B cell (primary cell): Measurements from ENCODE around the gene TFF3.

Experiments
- EZH2 ChIP-seq: IDR thresholded peaks from 2 replicates; pipeline ENCODE4 v1.6.1; 2012; ENCODE audit warnings: borderline replicate concordance, low read depth, mild to moderate bottlenecking, moderate library complexity, low read length; ENCODE audit not compliant: insufficient read depth, poor library complexity, severe bottlenecking
- TF ChIP-seq, protein P1 (sequence below): fragments of 200-600 bp; IDR thresholded peaks from one replicate; pipeline ENCODE4 v1.8.0; 2022; ENCODE audit warnings: antibody characterized with exemption, mild to moderate bottlenecking

DNA sequence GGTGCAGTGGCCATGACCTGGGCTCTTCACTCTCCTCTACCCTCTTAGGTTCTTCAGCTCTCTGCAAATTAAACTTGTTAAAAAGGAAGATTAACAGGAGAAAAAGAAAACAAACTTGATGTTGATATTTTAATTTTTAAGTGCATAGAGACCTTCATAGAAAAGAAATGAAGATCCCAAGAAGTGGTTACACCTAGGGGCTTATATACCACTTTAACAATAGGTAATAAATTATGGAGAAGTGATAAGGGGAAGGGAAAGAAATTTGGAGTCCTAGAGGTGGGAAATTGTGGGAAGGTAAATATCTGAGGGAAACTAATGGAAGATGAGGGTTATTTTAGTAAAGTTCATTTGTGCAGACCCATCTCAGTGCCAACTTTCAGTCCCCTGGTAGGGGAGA lies 16.5 kb upstream of the TFF3 start:
- TF ChIP-seq, protein P1, sequence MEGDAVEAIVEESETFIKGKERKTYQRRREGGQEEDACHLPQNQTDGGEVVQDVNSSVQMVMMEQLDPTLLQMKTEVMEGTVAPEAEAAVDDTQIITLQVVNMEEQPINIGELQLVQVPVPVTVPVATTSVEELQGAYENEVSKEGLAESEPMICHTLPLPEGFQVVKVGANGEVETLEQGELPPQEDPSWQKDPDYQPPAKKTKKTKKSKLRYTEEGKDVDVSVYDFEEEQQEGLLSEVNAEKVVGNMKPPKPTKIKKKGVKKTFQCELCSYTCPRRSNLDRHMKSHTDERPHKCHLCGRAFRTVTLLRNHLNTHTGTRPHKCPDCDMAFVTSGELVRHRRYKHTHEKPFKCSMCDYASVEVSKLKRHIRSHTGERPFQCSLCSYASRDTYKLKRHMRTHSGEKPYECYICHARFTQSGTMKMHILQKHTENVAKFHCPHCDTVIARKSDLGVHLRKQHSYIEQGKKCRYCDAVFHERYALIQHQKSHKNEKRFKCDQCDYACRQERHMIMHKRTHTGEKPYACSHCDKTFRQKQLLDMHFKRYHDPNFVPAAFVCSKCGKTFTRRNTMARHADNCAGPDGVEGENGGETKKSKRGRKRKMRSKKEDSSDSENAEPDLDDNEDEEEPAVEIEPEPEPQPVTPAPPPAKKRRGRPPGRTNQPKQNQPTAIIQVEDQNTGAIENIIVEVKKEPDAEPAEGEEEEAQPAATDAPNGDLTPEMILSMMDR: no peak
- no peak for TF ChIP-seq EZH2
